NCI-H2196 (cell line): Measurements from ENCODE around the gene REM1.

ENCODE experiments used
- DNase-seq: peaks from one replicate; lab custom pipeline; 2025; ENCODE audit not compliant: unreplicated experiment; lab: John Stamatoyannopoulos, UW

REM1 gene

GRCh38 chr20:31522731-31523130 lies 47.6 kb downstream of the REM1 start:
- no peak for DNase-seq

GRCh38 chr20:31523361-31524283 lies 48.5 kb downstream of the REM1 start:
- no peak for DNase-seq

- DNase-seq = no peak
Measured at GRCh38 chr20:31527266-31527665, 52.2 kb downstream of the REM1 start.
